Measurements from ENCODE around the gene BCL2.

DNA sequence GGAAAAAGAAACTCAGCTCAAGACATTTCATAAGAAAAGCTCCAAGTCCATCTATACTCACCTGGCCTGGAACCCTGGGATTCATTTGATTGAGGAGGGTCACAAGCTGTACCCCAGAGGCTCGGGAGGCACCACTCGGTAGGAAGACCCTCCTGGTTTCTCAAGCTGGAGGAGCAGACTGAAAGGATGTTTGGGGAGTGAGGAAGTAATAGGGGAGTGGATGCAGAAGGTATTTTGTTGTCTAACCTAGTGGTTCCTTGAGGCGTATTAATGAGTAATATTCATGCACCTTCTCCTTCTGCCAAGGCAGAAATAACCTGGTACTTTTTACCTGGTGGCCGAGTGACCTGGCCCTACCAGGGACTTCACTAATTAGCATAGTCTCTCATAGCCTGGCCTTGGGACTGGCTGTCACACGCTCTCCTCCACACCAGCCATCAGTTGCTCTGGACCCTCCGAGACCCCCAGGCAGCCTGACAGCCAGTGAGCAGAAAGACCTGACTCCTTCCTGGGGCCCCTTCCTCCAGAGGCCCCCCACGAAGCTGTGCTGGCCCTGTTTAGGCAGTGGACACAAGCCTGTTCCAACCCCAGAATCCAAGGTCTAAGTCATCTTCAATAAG, 161.4 kb downstream of the BCL2 start:
- TF ChIP-seq, protein P1, sequence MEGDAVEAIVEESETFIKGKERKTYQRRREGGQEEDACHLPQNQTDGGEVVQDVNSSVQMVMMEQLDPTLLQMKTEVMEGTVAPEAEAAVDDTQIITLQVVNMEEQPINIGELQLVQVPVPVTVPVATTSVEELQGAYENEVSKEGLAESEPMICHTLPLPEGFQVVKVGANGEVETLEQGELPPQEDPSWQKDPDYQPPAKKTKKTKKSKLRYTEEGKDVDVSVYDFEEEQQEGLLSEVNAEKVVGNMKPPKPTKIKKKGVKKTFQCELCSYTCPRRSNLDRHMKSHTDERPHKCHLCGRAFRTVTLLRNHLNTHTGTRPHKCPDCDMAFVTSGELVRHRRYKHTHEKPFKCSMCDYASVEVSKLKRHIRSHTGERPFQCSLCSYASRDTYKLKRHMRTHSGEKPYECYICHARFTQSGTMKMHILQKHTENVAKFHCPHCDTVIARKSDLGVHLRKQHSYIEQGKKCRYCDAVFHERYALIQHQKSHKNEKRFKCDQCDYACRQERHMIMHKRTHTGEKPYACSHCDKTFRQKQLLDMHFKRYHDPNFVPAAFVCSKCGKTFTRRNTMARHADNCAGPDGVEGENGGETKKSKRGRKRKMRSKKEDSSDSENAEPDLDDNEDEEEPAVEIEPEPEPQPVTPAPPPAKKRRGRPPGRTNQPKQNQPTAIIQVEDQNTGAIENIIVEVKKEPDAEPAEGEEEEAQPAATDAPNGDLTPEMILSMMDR (IDR thresholded peaks at IDR 0.05; ENCODE audit: borderline replicate concordance, extremely low read depth, low read length, poor library complexity, severe bottlenecking) = no peak
- no peak for TF ChIP-seq EZH2 (IDR thresholded peaks at IDR 0.05; ENCODE audit: borderline replicate concordance, low read depth, low read length, severe bottlenecking)
